Inferior parietal cortex (tissue), 1 donor: ENCODE results near the gene NINJ2.
A peak's percentile ranks its signal among the peaks of the same experiment; 100 is the strongest.
"Not testable (repeated sequence)": the region's sequence is repeated elsewhere in the genome, so short reads cannot be mapped to it uniquely, and the experiment has no call there.

Experiments
- DNase-seq: peaks from one replicate; pipeline ENCODE4 v3.0.0-alpha.2; 2016; ENCODE audit errors: extremely low spot score

NINJ2 gene

GRCh38 chr12:663293-663871, at the start of gene NINJ2:
Gene NINJ2, minus strand, starts transcription at chr12:663445. Its CDS starts 85 bp downstream, at chr12:663360.
- no peak for DNase-seq

GRCh38 chr12:712172-712863, 49.1 kb upstream of the NINJ2 start:
- DNase-seq, result peak; percentile 57

- no peak for DNase-seq
These were observed 46.3 kb upstream of the NINJ2 start for GRCh38 chr12:709455-710020.

GRCh38 chr12:708084-708483, 44.8 kb upstream of the NINJ2 start:
- DNase-seq, result not testable (repeated sequence)

GRCh38 chr12:704516-705242, 41.4 kb upstream of the NINJ2 start:
- DNase-seq, result no peak

GRCh38 chr12:701896-702539, 38.8 kb upstream of the NINJ2 start:
- peak; percentile 84 for DNase-seq

- DNase-seq, result no peak
These were observed 36.8 kb upstream of the NINJ2 start for GRCh38 chr12:700016-700415.

- DNase-seq, result not testable (repeated sequence)
These were observed 35.0 kb upstream of the NINJ2 start for GRCh38 chr12:698222-698621.

GRCh38 chr12:697481-697880, 34.2 kb upstream of the NINJ2 start:
- no peak for DNase-seq

GRCh38 chr12:694734-695503, 31.7 kb upstream of the NINJ2 start:
- DNase-seq, result no peak

GRCh38 chr12:693934-694533, 30.8 kb upstream of the NINJ2 start:
- no peak for DNase-seq

- DNase-seq, result no peak
These were observed 29.0 kb upstream of the NINJ2 start for GRCh38 chr12:692274-692673.

GRCh38 chr12:690466-690865, 27.2 kb upstream of the NINJ2 start:
- no peak for DNase-seq

GRCh38 chr12:685388-685787, 22.1 kb upstream of the NINJ2 start:
- DNase-seq, result no peak

- DNase-seq, result no peak
These were observed 21.2 kb upstream of the NINJ2 start for GRCh38 chr12:684416-684815.

GRCh38 chr12:681568-682256, 18.5 kb upstream of the NINJ2 start:
- DNase-seq, result no peak

GRCh38 chr12:678747-679712, 15.8 kb upstream of the NINJ2 start:
- DNase-seq, result no peak

- DNase-seq, result no peak
These were observed 12.3 kb upstream of the NINJ2 start for GRCh38 chr12:675562-675961.

- DNase-seq, result no peak
These were observed 11.1 kb upstream of the NINJ2 start for GRCh38 chr12:674272-674781.
